HG02852 (cell line): ENCODE measurements around the gene CGRRF1.
A peak's percentile ranks its signal among the peaks of the same experiment; 100 is the strongest.

Experiments used
- ATAC-seq: cut with Tn5 transposase; IDR thresholded peaks from one replicate; pipeline ENCODE4 v1.9.1; 2021; ENCODE audit warnings: mild to moderate bottlenecking, moderate library complexity; ENCODE audit not compliant: unreplicated experiment

CGRRF1 gene

DNA sequence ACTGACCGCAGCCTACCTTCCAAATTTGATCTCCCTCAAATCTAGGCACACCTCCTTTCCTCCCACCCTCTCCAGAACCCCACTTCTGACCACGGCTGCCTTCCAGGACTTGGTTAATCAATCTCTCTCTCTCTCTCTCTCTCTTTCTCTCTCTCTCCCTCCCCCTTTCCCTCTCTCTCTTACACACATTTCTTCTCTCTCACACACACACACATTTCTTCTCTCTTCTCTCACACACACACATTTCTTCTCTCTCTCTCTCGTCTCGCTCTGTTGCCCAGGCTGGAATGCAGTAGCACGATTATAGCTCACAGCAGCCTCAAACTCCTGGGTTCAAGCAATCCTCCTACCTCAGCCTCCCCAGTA lies 20.4 kb upstream of the CGRRF1 start:
- ATAC-seq = peak; percentile 28

DNA sequence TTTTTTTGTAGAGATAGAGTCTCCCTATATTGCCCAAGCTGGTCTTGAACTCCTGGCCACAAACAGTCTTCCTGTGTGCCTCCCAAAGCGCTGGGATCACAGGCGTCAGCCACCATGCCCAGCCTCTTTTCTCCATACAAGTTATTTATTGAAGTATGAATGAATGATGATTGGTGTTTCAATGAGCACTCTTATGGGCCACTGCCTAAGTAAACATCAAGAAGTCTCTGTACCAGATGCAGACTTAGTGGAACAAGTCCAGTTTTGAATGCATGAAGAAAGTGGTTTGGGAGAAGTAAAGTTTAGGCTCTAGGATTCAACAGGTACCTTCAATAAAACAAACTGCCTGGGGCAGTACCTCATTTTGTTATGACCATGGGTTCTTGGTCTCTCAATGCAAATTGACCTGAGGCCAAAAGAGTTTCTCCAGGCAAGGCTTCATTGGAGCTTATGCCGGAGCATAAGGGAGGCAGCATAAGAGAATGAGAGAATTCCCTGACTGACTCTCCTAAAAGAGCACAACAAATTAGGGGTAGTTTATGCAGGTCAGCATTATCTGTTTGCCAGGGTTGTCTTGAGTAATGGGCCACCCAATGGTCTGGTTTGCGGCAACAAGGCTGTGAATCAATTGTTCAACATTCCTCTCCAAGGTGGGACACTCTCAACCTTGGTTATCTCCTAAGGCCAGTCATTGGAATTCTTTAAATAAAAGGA lies 19.8 kb upstream of the CGRRF1 start:
- ATAC-seq = no peak

DNA sequence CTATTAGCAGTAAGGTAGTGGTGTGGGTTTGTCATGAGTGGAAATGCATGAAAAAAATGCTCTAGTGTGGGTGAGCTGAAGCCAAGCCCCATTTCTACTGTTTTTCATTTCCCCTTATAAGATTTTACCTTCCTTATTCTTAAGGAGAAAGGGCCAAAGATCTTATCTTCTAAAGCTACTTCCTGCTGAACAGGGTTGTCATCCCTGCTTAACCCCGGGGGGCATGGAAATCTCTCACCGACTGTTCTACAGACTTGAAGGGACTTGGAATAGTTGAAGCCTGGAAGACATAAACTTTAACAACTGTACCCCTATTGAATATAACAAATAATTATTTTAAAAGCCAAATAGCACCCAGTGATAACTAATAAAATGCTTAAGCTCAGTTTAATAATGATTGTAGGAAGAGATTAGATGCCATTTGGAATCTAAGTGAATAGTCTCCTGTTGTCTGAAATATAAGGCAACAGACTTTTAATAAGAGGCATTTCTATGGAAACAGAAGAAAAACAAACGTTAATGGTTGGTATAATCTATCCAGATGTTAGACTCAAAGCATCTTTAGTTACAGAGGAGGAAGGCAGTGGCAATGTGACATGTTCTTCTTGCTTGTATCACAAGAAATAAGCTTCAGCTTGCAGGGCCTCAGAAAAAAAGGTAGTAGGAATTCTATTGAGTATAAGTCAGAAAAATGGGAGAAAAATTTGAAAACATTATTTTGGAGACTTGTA lies 19.1 kb upstream of the CGRRF1 start:
- ATAC-seq = no peak

DNA sequence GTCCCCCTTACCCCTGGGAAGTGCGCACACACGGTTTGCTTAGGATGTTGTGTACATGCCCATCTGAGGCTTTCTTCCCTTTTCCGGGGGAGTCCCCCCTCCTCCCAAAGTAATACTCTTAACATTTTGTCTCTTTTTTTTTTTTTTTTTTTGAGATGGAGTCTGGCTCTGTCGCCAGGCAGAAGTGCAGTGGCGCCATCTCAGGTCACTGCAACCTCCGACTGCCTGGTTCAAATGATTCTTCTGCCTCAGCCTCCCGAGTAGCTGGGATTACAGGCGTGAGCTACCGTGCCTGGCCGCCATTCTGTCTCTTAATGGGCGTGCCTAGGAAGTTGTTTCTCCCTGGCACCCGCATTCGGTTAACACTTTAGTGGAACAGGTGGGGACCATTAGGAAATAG lies 16.4 kb upstream of the CGRRF1 start:
- ATAC-seq = no peak

DNA sequence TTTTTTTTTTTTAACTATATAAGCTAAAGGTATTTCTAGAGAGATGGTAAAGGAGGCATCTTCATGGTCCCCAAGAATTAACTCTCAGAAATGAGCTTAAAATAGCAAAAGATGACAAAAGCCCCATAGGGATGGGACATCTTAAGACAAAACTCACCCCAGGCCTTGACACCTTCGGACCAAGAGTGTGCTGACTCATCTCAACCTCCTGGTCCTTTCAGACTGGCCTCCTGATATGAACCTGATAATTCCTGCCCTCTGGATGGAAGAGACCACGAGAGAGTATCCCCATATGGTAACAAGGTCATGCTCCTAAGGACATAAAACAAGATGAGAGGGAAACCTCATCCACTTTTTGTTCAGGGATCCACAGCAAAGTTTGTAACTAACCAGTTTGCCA lies 12.5 kb upstream of the CGRRF1 start:
- no peak for ATAC-seq

DNA sequence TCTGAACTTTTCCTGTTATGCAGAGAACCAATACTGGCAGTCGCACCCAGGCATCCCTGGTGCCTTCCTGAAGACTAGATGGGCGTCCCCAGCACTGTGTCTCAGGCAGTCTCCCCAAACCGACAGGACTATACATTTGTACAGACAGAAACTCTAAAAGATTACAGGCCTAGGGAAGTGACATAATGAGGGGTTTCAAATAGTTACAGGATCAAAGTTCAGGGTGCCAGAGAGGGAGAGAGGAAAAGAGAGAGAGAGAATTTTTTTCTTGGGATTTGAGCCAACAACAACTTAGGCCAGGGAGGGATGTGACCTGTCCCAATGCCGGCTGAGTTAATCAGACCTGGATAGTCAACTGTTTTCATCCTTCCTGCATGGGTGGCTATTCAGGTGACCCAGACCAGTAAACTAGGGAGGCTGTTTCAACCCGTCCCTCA lies 11.6 kb upstream of the CGRRF1 start:
- ATAC-seq = no peak

DNA sequence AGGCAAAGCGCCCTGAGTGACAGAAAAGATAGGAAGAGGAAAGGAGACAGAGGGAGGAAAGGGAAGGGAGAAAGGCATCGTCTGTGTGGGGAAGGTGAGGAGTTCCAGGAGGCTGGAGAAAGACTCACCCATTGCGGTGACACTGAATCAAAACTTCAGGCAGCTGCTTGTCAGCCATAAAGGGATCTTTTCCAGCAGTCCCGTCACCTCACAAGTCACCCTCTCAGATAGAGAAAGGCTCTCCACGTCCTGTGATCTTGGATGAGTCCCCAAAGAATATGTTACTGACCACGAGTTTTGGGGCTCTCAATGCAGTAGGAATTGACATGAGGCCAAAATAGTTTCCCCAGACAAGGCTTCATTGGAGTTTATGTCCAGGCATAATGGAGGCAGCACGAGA lies 11.1 kb upstream of the CGRRF1 start:
- ATAC-seq = no peak

DNA sequence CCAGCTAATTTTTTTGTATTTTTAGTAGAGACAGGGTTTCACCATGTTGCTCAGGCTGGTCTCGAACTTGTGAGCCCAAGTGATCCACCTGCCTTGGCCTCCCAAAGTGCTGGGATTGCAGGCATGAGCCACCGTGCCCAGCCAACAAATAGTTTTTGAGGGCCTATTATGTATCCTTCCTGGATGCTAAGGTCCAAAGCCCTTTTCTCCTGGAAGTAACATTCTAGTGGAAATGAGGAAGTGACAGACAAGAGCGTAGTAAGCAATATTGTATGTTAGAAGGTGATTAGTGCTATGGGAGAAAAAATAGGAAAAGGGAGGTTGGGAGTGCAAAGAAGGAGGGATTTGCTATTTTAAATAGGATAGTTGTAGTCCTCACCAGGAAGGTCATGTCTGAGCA lies 9.0 kb upstream of the CGRRF1 start:
- no peak for ATAC-seq

DNA sequence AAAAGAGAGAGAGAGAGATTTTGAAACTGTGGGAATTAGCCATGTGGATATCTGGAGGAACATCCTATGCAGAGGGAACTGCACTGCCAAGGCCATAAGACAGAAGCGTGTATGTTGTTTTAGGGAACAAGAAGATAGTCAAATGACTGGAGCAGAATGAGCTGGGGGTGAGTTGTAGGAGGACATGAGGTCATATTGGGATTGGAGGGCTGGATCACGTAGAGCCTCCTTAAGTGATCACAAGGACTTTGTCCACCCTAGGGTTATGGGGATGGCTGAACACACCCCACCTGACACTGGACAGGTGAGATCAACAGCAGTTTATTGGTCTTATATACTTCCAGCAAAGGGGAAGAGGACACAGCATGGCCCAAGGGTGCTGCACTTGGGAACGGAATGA lies 8.2 kb upstream of the CGRRF1 start:
- ATAC-seq = no peak

DNA sequence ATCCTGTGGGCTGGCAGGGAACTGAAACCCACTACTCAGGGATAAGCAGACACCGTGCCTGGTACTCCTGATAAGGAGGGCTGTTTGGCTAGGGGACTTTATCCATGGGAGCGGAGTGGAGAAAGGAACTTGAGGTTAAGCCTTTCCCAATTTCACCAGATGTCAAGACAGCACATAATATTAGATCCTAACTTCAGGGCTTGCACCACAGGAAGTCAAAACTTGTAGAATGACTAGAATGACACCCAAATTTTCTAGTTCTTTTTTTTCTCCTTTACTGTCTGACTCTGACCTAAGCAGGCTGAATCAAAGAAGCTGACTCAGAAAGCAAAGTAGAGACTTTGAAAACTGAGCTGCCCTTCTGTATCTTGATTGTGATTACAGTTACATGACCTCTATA lies 7.1 kb upstream of the CGRRF1 start:
- ATAC-seq = no peak

DNA sequence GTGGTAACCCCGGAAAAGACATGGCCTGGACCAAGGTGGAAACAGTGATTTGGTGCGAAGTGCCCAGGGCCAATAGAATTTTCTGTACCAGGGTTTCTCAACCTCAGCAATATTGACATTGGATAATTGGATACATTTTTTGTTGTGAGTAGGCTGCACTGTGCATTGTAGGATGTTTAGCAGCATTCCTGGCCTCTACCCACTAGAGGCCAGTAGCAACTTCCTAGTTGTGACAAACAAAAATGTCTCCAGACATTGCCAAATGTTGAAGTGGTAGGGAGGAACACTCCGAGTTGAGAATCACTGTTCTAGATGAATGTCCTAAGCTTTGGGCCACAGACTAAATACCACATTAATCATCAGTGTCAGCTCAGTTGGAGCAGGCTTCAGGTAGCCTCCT lies 6.2 kb upstream of the CGRRF1 start:
- ATAC-seq = no peak

DNA sequence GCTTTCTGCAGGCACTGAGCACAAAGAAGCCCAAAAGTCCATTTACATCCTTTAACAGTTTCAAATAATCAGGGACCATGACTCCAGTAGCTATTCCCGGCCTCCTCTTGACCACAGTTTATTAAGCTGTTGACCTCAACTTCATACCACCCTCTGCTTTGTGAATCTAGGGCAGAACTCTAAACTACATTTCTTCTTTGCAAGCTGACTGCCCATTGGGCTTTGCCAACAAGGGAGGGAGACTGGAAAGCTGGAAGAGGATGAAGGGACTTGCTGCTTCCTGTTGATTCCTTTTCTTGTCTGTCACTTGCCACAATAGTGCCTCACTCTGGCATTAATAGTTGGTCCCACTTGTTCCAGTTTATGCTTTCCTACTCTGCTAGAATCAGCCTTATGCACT lies 2.7 kb downstream of the CGRRF1 start:
- ATAC-seq = no peak

DNA sequence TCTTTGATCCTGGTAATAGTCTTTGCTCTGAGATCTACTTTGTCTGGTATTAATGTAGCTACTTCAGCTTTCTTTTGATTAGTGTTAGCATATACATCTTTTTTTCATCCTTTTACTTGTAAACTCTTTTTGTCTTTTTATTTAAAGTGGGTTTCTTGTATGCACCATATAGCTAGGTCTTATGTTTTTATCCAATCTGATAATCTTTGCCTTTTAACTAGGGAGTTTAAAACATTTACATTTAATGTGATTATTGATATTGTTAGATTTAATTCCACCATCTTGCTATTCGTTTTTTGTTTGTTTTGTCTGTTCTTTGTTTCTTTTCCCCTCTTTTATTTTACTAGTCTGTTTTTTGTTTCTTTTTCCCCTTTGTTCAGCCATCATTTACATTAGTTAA lies 6.0 kb downstream of the CGRRF1 start:
- ATAC-seq = no peak

DNA sequence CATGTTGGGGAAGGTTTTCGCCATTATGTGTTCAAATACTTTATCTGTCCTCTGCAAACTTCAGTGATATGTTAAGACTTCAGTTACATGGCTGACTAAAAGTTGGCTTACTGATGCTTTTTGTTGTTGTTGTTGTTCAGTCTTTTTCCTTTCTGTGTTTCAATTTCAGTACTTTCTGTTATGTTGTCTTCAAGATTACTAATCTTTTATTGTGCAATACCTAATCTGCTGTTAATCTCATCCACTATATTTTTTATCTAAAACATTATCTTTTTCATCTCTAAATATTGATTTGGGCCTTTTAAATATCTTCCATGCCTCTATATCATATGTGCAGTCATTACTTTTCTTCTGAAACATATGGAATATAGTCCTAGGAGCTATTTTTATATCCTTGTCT lies 7.0 kb downstream of the CGRRF1 start:
- no peak for ATAC-seq

DNA sequence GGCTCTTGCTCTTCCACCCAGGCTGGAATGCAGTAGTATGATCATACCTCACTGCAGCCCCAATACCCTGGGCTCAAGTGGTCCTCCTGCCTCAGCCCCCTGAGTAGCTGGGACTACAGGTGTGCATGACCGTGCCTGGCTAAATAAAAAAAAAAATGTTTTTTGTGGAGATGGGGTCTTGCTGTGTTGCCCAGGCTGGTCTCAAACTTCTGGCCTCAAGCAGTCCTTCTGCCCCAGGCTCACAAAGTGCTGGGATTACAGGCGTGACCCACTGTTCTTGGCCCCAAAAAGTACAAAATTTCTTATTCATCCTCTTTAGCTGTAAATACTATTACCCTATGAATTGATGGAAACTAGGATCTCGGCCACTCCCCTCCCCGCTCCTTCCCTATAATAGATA lies 14.7 kb downstream of the CGRRF1 start:
- no peak for ATAC-seq

DNA sequence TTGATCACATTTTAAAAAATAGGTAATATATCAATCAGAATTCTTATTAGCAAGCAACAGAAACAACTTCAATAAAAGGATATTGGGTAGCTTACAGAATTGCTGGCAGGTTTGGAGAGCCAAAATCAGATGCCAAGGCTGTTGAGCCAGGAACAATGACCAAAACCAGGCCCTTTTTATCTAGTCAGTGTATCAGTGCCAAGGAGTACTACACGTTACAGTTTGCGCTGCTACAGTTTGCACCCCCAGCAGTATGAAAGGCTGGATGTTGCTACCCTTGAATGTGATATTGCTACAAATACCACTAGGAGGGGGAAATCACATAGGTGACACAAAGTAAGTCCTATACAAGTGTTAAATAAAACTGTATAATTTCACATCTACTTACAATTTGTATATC lies 19.3 kb downstream of the CGRRF1 start:
- ATAC-seq = no peak

DNA sequence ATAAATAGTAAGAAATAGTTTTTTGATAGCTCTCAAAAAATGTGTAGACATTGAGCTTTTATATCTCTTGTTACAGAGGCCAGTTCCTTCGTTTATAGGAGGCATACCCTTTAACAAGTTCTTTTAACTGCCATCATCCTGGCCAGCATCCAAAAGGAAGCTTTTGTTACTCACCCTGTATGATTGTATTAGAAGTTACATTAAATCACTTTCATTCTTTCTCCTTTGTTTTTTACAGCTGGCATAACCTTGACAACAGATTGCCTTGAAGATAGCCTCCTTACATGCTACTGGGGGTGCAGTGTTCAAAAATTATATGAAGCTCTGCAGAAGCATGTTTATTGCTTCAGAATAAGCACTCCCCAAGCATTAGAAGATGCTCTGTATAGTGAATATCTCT lies 20.1 kb downstream of the CGRRF1 start:
- ATAC-seq = no peak

DNA sequence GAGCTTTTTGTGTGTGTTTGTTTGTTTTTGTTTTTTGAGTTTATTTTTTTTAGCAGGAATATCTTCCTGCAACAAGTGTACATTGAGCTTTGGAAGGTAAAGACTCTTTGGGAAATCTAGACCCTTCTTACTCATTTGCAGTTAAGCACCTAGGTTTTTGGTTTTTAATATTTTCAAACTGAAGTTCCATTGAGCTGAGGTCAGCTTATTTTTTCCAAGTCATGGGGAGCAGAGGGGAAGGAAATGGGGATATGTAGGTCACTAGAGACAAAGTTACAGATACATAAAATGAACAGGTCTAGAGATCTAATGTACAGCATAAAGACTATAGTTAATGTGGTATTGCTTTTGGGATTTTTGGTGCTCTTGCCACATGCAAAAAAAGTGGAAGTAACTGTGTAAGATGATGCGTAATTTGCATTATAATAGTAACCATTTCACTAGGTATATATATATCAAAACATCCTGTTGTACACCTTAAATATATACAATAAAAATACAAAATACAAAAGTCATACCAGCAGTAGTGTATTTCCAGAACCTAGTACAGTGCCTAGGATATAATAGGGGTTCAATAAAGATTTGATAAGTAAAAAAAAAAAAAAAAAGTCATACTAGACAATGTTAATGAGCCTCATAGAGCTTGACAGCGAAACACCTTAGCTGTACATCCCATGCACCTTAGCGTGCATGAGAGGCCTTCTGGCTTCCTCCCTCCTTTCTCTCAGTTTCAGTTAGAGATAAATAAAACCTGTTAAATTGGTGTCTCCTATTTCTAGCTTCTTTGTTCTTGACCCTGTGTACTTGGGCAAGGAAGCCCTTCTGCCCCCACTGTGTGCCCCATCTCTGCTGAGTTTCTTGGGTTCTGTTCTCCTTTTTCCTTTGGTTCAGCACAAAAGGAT lies 22.7 kb downstream of the CGRRF1 start:
- ATAC-seq = peak; percentile 96

DNA sequence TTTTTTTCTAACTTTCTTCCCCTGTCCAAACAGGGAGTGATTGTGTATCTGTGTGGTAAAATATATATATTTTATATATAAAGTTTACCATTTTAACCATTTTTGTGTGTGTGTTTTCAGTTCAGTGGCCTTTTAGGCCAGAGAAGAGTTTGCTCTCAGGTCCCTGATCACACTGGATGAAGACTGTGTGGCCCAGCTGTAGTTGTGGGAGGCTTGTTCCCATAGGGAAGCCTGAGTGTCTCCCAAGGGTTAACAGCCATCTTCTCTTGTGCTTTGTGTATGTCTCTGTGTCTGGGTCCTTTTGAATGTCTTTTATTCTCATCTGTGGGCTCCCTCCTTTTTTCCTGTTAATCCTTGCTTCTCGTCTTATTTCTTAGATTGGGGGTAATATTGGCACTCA lies 23.4 kb downstream of the CGRRF1 start:
- no peak for ATAC-seq

DNA sequence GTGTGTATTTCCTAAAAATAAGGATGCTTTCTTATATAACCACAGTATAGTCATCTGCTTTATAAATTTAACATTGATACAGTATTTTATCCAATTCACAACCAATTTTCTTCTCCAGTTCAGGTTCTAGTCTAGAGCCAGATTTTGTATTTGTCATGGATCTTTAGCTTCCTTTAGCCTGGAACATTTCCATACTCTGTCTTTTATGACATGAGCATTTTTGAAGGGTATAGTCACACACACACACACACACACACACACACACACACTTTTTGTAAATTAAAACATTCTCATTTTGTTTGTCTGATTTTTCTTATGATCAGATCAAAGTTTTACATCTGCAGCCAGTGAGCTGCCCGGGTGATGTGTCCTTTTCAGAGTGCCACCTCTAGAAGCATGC lies 25.4 kb downstream of the CGRRF1 start:
- no peak for ATAC-seq

DNA sequence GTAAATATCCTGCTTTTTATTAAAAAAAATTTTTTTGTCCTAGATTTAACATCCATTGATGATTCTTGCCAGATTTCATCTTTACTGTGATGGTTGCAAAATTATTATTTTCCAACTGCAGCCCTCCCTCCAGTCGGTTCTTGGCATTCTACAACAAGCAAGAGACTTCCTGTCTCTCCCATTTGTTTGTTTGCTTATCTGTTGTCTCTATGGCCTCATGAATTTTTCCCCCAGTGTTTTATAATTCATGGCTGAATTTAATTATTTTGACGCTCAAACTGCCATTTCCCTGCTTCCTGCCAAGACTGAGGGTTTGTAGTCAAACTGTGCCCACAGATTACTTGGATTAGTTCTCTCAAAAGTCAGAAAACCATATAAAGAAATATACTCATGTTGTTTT lies 25.9 kb downstream of the CGRRF1 start:
- ATAC-seq = no peak

DNA sequence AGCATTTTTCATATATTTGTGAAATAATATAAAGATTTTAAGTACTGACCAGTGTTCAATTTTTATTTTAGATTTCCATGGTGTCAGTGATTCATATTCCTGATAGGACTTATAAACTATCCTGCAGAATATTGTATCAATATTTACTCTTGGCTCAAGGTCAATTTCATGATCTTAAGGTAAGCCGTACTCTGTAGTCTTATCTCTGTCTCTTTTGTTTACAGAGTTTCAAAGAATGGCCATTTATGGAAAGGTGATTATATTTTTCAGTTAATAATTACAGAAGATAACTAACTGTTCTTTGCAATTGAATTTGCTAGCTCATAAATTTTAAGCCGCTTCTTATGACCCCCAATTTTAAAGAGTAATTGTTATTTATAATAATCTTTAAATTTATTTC lies 27.9 kb downstream of the CGRRF1 start:
- no peak for ATAC-seq
